ENCODE measurements around the gene FN3K.
A peak's percentile ranks its signal among the peaks of the same experiment; 100 is the strongest.
"Not testable (repeated sequence)": the region's sequence is repeated elsewhere in the genome, so short reads cannot be mapped to it uniquely, and the experiment has no call there.

Gene FN3K

DNA sequence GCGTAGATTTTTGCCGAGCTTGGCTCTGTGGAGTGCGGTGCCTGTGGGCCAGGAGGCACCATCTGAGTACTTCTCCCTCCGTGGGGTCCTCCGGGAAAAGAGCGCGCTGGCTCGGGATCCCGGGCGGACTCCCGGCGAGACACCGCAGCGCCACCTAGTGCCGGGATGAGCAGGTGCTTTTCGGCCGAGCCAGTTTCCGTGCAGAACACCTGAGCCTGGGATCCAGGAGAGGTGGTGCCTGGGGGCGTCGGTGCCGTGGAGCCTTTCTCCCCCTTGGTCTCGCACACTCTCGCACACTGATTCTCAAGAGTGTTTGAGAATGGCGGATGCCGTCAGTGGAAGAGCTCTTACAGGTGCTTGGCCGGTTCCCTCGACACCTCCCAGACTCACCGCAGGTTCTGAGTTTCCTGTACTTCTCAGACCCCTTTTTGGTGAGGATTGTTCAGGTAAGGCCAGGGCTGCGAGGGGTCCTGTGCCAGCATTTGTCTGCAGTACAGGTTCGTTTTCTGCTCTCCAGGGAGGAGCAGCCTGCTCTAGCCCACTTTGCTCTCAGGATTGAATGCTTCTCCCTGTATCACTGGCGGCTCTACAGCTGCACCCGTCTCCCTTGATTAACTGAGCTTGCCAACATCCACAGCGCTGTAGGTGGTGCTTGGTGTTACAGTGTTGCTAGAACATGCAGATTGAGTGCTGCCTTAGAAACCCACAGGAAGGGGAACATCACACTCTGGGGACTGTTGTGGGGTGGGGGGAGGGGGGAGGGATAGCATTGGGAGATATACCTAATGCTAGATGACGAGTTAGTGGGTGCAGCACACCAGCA lies 39.8 kb downstream of the FN3K start:
- no peaks in the 10 kb centered on the region for H3K9me3 ChIP-seq (ENCODE audit: severe bottlenecking)
- H3K36me3 ChIP-seq (ENCODE audit: low read depth), result peaks cover 29% of the 10 kb centered on the region
- ATAC-seq (ENCODE audit: low read depth) (peak; percentile 52; the same call in 1 of the 3 replicates), DNase-seq (ENCODE audit: low spot score) (no peak)
- H3K4me3 ChIP-seq (ENCODE audit: severe bottlenecking), result no peak overlapping the region
- no peaks in the 10 kb centered on the region for H3K27me3 ChIP-seq (ENCODE audit: insufficient read depth, poor library complexity, severe bottlenecking)
- no peak overlapping the region for H3K27ac ChIP-seq (ENCODE audit: poor library complexity, severe bottlenecking)
- H3K4me1 ChIP-seq (ENCODE audit: insufficient read depth, poor library complexity, severe bottlenecking), result no peaks in the 10 kb centered on the region
- TF ChIP-seq, protein P1, sequence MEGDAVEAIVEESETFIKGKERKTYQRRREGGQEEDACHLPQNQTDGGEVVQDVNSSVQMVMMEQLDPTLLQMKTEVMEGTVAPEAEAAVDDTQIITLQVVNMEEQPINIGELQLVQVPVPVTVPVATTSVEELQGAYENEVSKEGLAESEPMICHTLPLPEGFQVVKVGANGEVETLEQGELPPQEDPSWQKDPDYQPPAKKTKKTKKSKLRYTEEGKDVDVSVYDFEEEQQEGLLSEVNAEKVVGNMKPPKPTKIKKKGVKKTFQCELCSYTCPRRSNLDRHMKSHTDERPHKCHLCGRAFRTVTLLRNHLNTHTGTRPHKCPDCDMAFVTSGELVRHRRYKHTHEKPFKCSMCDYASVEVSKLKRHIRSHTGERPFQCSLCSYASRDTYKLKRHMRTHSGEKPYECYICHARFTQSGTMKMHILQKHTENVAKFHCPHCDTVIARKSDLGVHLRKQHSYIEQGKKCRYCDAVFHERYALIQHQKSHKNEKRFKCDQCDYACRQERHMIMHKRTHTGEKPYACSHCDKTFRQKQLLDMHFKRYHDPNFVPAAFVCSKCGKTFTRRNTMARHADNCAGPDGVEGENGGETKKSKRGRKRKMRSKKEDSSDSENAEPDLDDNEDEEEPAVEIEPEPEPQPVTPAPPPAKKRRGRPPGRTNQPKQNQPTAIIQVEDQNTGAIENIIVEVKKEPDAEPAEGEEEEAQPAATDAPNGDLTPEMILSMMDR (IDR thresholded peaks at IDR 0.05; ENCODE audit: poor library complexity, severe bottlenecking), result peak; percentile 95

DNA sequence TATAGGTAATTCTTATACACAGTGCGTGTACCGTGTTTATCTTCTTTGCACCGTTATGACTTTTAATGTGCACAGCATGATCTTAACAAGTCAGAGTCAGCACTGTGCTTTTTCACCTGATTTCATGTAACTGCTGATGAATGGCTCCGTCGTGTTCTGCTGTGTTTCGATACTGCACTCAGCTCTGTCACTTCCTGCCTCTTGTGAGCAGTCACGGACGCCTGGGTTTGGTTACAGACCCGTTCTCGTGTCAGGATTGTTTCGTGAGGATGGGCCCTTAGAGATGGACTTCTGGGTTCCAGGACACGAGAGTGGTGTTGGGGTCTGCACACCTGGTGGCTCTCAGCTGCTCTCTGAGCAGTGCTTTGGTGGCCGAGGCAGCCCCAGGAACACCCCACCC lies 41.0 kb downstream of the FN3K start:
- Histone ChIP-seq H3K9me3 (ENCODE audit: severe bottlenecking) (no peaks in the 10 kb centered on the region), H3K36me3 (ENCODE audit: low read depth) (peaks cover 28% of the 10 kb centered on the region), H3K4me3 (ENCODE audit: severe bottlenecking) (no peak overlapping the region), H3K27me3 (ENCODE audit: insufficient read depth, poor library complexity, severe bottlenecking) (no peaks in the 10 kb centered on the region), H3K4me1 (ENCODE audit: insufficient read depth, poor library complexity, severe bottlenecking) (no peaks in the 10 kb centered on the region), H3K27ac (ENCODE audit: poor library complexity, severe bottlenecking) (no peak overlapping the region)
- TF ChIP-seq, protein P1 (IDR thresholded peaks at IDR 0.05; ENCODE audit: poor library complexity, severe bottlenecking), result no peak
- no peak for DNase-seq (ENCODE audit: low spot score)
- no peak for ATAC-seq (ENCODE audit: low read depth)

DNA sequence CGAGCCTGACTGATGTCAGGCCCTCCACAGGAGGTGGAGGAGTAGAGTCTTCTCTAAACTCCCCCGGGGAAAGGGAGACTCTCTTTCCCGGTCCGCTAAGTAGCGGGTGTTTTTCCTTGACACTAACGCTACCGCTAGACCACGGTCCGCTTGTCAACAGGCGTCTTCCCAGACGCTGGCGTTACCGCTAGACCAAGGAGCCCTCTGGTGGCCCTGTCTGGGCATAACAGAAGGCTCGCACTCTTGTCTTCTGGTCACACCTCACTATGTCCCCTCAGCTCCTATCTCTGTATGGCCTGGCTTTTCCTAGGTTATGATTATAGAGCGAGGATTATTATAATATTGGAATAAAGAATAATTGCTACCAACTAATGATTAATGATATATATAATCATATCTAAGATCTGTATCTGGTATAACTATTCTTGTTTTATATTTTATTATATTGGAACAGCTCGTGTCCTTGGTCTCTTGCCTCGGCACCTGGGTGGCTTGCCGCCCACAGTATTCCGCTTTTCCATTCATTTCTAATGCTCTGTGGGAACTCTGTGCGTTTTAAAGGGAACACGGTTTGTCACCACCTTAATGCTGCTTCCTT lies 42.5 kb downstream of the FN3K start:
- H3K4me1 ChIP-seq (ENCODE audit: insufficient read depth, poor library complexity, severe bottlenecking); ATAC-seq (ENCODE audit: low read depth); DNase-seq (ENCODE audit: low spot score); H3K4me3 ChIP-seq (ENCODE audit: severe bottlenecking); H3K9me3 ChIP-seq (ENCODE audit: severe bottlenecking); H3K27ac ChIP-seq (ENCODE audit: poor library complexity, severe bottlenecking); H3K27me3 ChIP-seq (ENCODE audit: insufficient read depth, poor library complexity, severe bottlenecking): not testable (repeated sequence)
- TF ChIP-seq, protein P1 (IDR thresholded peaks at IDR 0.05; ENCODE audit: poor library complexity, severe bottlenecking), result peak; percentile 58
- peaks cover 33% of the 10 kb centered on the region for H3K36me3 ChIP-seq (ENCODE audit: low read depth)

DNA sequence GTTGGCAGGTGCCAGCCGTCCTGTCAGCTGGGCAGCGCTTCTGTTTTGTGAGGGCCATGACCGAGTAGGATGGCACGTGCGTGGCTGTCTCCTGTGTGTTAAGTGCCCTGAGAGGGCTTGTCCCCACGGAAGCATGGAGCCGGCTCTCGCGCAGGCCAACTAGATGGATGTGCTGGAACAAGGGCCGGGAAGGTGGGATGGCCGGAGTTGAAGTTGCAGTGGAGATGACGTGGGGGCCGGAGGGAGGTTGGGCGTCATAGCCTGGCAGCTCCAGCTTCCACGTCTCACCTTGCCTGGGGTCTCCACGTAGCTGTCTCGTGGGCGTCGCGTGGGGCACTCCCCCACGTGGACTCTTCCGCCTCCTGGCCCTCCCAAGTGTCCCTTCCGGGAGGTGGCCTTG lies 44.1 kb downstream of the FN3K start:
- no peak overlapping the region for H3K27ac ChIP-seq (ENCODE audit: poor library complexity, severe bottlenecking)
- H3K4me1 ChIP-seq (ENCODE audit: insufficient read depth, poor library complexity, severe bottlenecking), result no peaks in the 10 kb centered on the region
- H3K4me3 ChIP-seq (ENCODE audit: severe bottlenecking), result no peak overlapping the region
- H3K9me3 ChIP-seq (ENCODE audit: severe bottlenecking), result no peaks in the 10 kb centered on the region
- no peak for DNase-seq (ENCODE audit: low spot score)
- no peak for ATAC-seq (ENCODE audit: low read depth)
- H3K36me3 ChIP-seq (ENCODE audit: low read depth), result peaks cover 39% of the 10 kb centered on the region
- TF ChIP-seq, protein P1 (IDR thresholded peaks at IDR 0.05; ENCODE audit: poor library complexity, severe bottlenecking), result no peak
- H3K27me3 ChIP-seq (ENCODE audit: insufficient read depth, poor library complexity, severe bottlenecking), result no peaks in the 10 kb centered on the region

DNA sequence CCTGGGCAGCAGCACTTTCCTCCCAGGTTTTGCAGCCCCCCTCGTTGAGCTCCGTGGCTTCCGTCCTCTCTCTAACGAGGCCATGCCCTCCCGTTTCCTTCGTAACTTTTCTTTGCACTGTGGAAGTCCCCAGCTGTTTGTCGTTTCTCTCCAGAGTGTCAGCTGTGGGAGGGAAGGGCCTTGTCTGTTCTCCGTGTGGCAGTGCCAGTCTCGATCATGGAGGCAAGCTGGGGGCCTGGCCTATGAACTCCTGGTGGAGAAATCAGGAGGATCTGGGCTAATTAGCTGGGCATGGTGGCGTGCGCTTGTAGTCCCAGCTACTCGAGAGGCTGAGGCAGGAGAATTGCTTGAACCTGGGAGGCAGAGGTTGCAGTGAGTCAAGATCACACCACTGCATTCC lies 44.8 kb downstream of the FN3K start:
- no peak for DNase-seq (ENCODE audit: low spot score)
- Histone ChIP-seq H3K27ac (ENCODE audit: poor library complexity, severe bottlenecking) (no peak overlapping the region), H3K4me3 (ENCODE audit: severe bottlenecking) (no peak overlapping the region), H3K36me3 (ENCODE audit: low read depth) (peaks cover 34% of the 10 kb centered on the region), H3K4me1 (ENCODE audit: insufficient read depth, poor library complexity, severe bottlenecking) (no peaks in the 10 kb centered on the region), H3K9me3 (ENCODE audit: severe bottlenecking) (no peaks in the 10 kb centered on the region), H3K27me3 (ENCODE audit: insufficient read depth, poor library complexity, severe bottlenecking) (no peaks in the 10 kb centered on the region)
- TF ChIP-seq, protein P1 (IDR thresholded peaks at IDR 0.05; ENCODE audit: poor library complexity, severe bottlenecking), result no peak
- ATAC-seq (ENCODE audit: low read depth), result no peak

Measured in RWPE2 (cell line).